GM21381 (cell line): ENCODE measurements around the gene CRAMP1.
A peak's percentile ranks its signal among the peaks of the same experiment; 100 is the strongest.
"Not testable (repeated sequence)": the region's sequence is repeated elsewhere in the genome, so short reads cannot be mapped to it uniquely, and the experiment has no call there.

Experiments used
- ATAC-seq: cut with Tn5 transposase; IDR thresholded peaks from one replicate; pipeline ENCODE4 v1.9.1; 2021; ENCODE audit warnings: mild to moderate bottlenecking, moderate library complexity; ENCODE audit not compliant: unreplicated experiment

The CRAMP1 gene

DNA sequence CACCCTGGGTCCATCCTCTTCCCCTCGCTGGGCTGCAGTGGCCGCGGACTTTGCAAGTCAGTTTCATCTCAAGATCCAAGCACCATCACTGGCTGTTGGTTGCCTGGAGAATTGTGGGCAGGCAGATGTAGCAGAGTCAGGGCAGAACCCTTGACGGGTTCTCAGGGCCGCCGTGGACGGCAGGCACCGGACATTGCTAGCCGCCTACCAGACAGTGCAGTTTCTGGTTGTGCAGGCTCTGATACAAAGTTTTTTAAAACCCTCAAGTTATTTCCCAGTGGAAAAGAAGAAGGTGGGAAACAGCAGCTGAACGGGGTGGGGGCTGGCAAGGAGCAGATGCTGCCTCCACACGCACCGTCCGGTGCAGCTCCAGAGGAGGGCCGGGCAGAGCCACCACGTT lies 97.2 kb downstream of the CRAMP1 start:
- no peak for ATAC-seq

GRCh38 chr16:1710811-1711507 lies 98.8 kb downstream of the CRAMP1 start:
- no peak for ATAC-seq

DNA sequence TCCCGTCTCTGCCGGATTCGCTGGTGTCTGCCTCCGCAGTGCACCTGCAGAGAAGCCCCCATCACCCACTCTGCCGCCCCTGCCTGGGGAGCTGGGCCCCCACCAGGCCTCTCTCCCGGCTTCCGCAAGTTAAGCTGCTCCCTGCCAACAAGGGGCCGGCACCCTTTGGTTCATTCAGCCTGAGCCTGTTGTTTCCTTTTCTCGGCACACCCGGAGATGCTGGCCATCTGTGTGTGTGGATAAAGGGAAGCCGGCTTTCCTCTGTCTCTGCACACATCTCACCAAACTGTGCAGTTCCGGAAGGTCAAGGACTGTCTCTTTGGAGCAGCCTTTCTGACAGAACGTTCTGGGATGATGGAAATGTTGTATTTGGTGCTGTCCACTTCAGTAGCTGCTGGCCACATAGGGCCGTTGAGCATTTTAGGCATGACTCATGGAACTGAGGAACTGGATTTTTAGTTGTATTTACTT lies 100.7 kb downstream of the CRAMP1 start:
- no peak for ATAC-seq

- no peak for ATAC-seq
Observed at GRCh38 chr16:1713331-1713730, 101.2 kb downstream of the CRAMP1 start.

DNA sequence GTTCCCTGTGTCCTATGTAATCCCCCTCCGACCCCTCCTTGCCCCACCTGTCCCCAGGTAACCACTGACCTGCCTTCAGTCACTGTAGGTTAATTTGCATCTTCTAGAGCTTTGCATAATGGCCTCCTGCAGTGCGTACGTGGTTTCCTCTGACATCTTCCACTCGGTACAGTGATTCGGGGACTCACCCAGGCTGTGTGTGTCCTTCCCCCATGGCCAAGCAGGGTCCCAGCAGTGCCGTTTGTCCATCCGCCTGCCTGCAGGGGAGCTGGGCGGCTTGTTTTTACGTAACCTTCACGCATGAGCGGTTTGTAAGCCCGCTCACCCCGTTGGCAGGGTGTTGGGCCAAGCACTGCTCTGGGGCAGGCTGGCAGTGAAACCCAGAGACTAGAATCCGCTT lies 101.8 kb downstream of the CRAMP1 start:
- peak; percentile 70 for ATAC-seq

DNA sequence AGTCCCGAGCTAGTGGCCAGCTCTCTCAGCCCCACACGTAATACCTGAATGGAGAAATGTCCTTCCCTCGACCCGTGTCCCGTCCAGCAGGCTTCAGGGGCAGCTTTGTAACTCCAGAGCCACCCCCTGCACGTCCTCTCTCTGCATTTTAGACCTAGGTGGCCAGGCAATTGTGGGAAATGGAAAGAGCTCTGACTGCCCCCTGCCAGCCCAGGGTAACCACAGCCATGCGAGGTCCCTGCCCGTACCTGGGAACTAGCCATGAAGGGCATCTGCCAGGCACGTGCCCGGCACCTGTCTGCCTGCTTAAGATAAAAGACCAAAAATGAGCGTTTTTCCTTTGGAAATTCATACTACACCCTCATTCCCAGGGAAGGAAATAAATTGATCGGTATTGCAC lies 103.1 kb downstream of the CRAMP1 start:
- no peak for ATAC-seq

DNA sequence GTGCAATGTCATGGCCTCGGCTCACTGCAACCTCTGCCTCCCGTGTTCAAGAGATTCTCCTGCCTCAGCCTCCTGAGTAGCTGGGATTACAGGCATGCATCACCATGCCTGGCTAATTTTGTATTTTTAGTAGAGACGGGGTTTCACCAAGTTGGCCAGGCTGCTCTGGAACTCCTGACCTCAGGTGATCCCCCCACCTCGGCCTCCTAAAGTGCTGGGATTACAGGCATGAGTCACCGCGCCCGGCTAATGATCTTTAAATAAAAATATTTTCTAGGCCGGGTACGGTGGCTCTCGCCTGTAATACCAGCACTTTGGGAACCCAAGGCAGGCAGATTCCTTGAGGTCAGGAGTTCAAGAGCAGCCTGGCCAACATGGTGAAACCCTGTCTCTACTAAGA lies 106.1 kb downstream of the CRAMP1 start:
- not testable (repeated sequence) for ATAC-seq

DNA sequence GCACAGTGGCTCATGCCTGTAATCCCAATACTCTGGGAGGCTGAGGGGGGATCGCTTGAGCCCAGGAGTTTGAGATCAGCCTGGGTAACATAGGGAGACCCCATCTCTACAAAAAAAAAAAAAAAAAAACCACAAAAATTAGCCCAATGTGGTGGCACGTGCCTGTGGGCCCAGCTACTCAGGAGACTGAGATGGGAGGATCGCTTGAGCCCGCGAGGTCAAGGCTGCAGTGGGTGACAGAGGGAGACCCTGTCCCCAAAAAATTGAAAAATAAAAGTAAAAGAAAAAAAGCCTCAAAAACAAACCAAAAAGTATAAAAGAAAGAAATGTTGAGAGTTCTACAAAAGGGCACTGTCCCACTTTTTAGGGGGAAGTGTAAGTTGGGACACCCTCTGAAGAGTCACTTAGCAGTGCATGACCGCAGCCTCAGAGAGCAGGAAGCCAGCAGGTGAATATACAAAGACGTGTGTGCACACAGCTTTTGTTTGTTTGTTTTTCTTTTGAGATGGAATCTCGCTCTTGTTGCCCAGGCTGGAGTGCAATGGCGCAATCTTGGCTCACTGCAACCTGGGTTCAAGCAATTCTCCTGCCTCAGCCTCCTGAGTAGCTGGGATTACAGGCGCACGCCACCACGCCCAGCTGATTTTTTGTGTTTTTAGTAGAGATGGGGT lies 107.5 kb downstream of the CRAMP1 start:
- ATAC-seq = not testable (repeated sequence)

DNA sequence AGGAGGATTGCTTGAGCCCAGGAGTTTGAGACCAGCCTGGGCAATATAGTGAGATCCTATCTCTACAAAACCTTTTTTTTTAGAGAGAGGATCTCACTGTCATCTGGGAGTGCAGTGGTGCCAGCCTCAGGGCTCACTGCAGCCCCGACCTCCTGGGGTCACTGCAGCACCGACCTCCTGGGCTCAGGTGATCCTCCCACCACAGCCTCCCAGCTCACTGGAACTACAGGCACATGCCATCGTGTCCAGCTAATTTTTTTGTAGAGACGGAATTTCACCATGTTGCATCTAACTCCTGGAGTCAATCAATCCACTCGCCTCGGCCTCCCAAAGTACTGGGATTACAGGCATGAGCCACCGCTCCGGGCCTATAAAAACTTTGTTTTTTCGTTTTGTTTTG lies 109.2 kb downstream of the CRAMP1 start:
- no peak for ATAC-seq

GRCh38 chr16:1723450-1724147 lies 111.4 kb downstream of the CRAMP1 start:
- ATAC-seq = no peak

- no peak for ATAC-seq
Observed at GRCh38 chr16:1724491-1724890, 112.3 kb downstream of the CRAMP1 start.

DNA sequence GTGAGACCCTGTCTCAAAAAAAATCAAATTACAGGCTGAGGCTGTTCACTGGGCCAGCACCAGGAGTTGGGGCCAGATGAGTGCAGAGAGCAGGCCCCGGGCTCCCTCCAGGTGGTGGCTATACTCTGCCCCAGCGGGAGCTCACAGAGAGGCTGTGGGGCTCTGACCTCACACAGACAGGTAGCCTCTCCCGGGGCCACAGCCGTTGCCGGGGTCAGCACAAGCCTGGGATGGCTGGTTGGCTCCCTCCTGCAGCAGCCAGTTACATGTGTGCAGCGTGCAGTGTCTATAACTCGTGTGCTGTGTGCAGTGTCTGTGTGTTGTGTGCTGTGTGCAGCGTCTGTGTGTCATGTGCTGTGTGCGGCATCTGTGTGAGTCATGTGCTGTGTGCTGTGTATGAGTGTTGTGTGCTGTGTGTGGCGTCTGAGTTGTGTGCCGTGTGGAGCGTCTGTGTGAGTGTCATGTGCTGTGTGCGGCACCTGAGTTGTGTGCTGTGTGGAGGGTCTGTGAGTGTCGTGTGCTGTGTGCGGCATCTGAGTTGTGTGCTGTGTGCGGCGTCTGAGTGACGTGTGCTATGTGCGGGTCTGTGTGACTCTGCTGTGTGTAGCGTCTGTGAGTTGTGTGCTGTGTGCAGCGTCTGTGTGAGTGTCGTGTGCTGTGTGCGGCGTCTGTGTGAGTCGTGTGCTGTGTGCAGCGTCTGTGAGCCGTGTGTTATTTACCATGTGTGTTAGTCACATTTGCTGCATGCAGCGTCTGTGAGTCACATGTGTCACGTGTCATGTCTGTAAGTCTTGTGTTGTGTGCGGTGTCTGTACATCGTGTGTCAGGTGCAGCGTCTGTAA lies 114.7 kb downstream of the CRAMP1 start:
- no peak for ATAC-seq
